ENCODE results near the gene GPRIN2. TPM values are rescaled to one million over a fixed set of nuclear protein-coding genes. Genes with fewer than 3 reads are reported as not detected.
"Not testable (repeated sequence)": the region's sequence is repeated elsewhere in the genome, so short reads cannot be mapped to it uniquely, and the experiment has no call there.

Gene GPRIN2
- not detected for total RNA-seq
- long read RNA-seq: 0 reads

- DNase-seq (ENCODE audit: low spot score): peak; percentile 72
- intact Hi-C loops (cut with DNase I): no loop called here
Observed at GRCh38 chr10:46556515-46557318, at the start of gene GPRIN2. Gene GPRIN2, minus strand, starts transcription at chr10:46556658. Its CDS starts 5,922 bp downstream, at chr10:46550736.

DNA sequence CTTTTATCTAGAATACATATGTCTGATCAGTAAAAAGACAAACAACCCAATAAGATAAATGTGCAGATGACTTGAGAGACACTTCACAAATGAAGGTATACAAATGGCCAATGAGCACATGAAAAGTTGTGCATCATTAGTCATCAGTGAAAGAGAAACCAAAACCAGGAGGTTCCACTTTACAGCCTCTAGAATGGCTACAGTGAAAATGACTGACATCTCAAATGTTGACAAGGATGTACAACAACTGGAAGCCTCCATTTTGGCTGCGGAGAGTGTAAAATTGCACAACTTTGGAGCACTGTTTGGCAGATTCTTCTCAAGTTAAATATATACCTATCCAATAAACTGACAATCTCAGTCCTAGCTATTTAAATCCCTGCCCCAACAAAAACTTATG, 44.1 kb upstream of the GPRIN2 start:
- DNase-seq (ENCODE audit: low spot score); intact Hi-C loops (cut with DNase I): not testable (repeated sequence)

- DNase-seq (ENCODE audit: low spot score): peak; percentile 64
- intact Hi-C loops (cut with DNase I): not testable (repeated sequence)
Observed at GRCh38 chr10:46597616-46598246, 41.3 kb upstream of the GPRIN2 start.

- intact Hi-C loops (cut with DNase I): not testable (repeated sequence)
- peak; percentile 55 for DNase-seq (ENCODE audit: low spot score)
Observed at GRCh38 chr10:46596570-46596969, 40.1 kb upstream of the GPRIN2 start.

GRCh38 chr10:46594453-46595063, 38.1 kb upstream of the GPRIN2 start:
- intact Hi-C loops (cut with DNase I); DNase-seq (ENCODE audit: low spot score): not testable (repeated sequence)

DNA sequence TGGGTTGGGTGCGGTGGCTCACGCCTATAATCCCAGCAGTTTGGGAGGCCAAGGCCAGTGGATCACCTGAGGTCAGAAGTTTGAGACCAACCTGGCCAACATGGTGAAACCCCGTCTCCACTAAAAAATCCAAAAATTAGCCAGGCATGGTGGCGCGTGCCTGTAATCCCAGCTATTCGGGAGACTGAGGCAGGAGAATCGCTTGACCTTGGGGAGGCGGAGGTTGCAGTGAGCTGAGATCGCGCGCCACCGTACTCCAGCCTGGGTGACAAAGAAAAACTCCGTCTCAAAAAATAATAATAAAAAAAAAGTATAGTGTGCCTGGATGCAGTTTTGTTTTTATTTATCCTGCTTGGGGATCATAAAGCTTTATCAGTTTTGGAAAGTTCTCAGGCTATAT, 36.8 kb upstream of the GPRIN2 start:
- peak; percentile 46 for DNase-seq (ENCODE audit: low spot score)
- intact Hi-C loops (cut with DNase I): not testable (repeated sequence)

DNA sequence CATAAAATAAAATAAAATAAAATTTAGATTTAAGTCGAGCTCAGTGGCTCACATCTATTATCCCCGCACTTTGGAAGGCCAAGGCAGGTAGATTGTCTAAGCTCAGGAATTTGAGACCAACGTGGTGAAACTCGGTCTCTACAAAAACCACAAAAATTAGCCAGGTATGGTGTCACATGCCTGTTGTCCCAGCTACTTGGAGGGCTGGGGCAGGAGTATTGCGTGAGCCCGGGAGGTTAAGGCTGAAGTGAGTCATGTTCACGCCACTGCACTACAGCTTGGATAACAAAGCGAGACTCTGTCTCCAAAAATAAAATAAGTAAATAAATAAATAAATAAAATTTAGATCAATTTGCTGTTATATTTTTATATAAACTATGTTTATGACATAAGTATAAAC, 34.6 kb upstream of the GPRIN2 start:
- DNase-seq (ENCODE audit: low spot score); intact Hi-C loops (cut with DNase I): not testable (repeated sequence)

GRCh38 chr10:46589589-46589988, 33.1 kb upstream of the GPRIN2 start:
- intact Hi-C loops (cut with DNase I); DNase-seq (ENCODE audit: low spot score): not testable (repeated sequence)

DNA sequence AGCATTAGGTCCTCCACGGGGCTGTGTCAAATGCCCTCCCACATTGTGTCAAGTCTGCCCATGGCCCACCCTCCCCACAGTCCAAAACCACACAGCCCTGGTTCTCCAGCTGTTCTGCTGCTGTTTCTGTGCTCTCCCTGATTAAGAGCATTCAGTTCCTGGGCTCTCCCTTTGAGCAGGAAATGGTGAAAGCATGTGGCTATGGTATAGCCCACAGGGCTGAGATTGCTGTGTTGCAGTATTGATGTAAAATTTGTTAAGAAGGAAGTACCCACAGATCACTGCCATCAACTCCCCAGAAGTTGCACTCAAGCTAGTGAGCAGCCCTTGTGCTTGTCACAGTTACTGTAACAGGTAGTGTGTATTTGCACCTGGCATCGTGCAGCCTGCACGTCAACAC, 31.8 kb upstream of the GPRIN2 start:
- not testable (repeated sequence) for DNase-seq (ENCODE audit: low spot score)

DNA sequence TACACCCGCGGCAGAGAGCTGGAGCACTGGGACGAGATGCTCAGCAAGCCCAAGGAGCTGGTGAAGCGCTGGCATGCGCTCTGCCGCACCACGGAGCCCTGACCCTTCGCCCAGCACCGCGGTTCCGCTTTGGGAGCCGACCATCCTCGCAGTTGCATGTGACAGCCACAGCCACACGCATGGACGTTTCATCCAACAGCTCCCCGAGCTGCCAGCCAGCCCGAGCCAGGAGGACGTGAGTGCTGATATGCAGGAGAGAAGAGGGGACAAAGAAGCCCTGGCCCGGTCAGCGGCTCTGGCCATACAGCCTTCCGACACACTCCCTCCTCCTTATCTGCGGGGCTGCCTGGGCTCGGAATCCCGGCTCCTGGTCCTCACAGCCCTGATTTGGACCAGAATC, 31.1 kb upstream of the GPRIN2 start:
- intact Hi-C loops (cut with DNase I); DNase-seq (ENCODE audit: low spot score): not testable (repeated sequence)

More for the DNA sequence above, 31.8 kb upstream of the GPRIN2 start:
- intact Hi-C loops (cut with DNase I): not testable (repeated sequence)

GRCh38 chr10:46585246-46585645, 28.8 kb upstream of the GPRIN2 start:
- DNase-seq (ENCODE audit: low spot score); intact Hi-C loops (cut with DNase I): not testable (repeated sequence)

DNA sequence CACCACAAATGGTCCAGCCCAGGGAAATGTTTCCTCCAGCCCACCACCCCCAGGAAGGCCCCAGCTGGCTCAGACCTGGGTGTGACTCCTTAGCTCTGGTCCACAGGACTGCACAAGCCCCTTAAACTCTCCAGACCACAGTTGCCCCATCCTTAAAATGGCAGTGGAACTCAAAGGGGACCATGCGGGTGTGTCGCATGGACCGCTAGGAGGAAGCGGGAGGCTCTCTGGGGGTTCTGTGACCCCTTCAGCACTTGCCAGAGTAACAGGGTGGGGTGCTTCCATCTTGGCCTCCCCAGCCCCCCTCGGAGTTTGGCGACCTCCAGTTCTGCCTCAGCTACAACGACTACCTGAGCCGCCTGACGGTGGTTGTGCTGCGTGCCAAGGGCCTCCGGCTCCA, 27.7 kb upstream of the GPRIN2 start:
- peak; percentile 53 for DNase-seq (ENCODE audit: low spot score)
- intact Hi-C loops (cut with DNase I): not testable (repeated sequence)

- intact Hi-C loops (cut with DNase I); DNase-seq (ENCODE audit: low spot score): not testable (repeated sequence)
Observed at GRCh38 chr10:46582568-46582967, 26.1 kb upstream of the GPRIN2 start.

- intact Hi-C loops (cut with DNase I): not testable (repeated sequence)
Observed at GRCh38 chr10:46581997-46582396, 25.5 kb upstream of the GPRIN2 start.

DNA sequence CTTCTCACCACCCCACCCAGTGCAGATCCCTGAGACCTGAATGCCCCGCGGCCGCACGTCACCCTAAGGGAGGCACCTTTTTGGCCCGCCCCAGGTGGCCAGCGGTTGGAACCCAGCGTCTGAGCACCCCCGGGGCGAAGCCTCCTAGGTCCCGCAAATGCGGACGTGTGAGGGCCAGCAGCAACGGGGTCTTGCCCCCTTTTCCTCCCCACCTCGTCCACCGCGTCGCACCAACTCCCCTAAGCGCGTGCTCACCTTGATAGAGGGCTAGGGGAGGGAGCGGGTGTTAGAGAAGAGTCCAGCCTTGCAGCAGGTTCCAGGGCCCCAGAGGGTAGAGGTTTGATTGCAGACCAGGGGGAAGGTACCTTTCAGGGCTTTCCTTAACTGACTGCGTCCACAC, 22.9 kb upstream of the GPRIN2 start:
- DNase-seq (ENCODE audit: low spot score); intact Hi-C loops (cut with DNase I): not testable (repeated sequence)

More at GRCh38 chr10:46581997-46582396, 25.5 kb upstream of the GPRIN2 start:
- peak; percentile 41 for DNase-seq (ENCODE audit: low spot score)

DNA sequence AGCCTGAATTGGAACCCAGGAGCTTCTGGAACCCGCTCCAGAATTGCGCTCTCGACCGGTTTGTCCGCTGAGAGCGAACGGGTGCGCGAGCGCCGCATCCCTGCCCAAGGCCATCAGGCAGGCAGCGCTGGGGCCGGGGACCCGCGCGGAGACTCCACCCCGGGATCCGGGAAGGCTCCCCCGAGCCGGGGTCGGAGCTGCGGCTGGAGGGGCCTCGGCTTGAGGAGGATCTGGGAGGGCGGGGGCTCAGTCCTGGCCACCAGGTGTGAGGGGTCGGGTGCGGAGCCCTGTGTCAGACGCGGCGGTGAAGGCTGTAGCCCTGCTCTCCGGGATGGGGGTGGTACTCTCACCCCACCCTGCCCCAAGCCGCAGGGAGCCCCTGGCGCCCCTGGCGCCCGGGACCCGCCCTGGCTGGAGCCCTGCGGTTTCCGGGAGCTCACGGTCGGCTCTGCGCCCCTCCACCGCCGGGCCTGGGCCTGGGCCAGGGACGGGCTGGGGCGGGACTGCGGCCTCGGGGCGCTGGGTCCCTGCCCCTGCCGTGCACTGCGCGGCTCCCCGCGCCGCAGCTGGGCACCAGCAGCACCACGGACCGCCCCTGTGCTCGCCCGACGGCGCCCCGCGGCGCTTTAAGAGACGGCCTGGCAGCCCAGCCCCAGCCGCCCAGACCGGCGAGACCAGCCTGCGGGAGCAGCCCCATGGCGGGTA, 22.2 kb upstream of the GPRIN2 start, which contains the start of gene SYT15:
Gene SYT15, plus strand, starts transcription at position 655 of the 705 bp plus-strand sequence. Its CDS starts 41 bp downstream, at position 696.
- DNase-seq (ENCODE audit: low spot score); intact Hi-C loops (cut with DNase I): not testable (repeated sequence)

DNA sequence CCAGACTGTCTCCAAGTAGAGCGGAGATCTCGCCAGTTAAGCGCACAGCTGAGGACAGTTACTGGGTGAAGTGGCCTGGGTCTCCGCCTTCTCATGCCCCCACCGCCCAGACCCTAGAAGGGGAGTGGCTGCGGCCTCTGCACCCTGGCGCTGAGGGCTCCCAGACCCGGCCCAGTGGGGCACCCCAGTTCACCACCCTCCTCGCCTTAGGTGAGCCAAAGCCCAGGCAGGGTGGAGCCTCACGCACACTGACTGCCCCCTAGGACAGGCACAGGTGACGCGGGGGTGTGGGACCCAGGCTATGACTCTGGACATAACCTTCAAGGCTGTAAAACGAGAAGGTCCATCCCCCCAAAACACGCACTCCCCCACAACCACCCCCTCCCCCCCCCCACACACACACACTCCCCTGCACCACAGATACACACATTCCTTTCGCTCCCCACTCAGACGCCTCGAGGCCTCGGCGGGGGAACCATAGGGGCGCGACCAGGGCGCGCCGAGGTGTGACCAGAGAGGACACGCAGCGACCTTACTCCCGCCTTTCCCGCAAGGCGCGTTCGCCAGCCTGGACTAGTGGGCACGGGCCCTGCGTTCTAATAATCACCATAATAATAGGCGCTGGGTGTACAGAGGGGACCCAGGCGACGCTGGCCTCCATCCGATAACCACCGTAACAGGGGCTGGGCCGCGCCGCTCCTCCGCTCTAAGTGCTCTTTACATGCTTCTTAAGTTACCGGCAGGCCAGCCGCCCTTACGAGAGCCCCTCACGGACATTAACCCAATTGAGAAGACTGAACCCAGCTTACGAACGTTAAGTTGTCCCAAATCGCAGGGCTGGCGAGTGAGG, 21.4 kb upstream of the GPRIN2 start:
- intact Hi-C loops (cut with DNase I); DNase-seq (ENCODE audit: low spot score): not testable (repeated sequence)

GRCh38 chr10:46573884-46574283, 17.4 kb upstream of the GPRIN2 start:
- DNase-seq (ENCODE audit: low spot score); intact Hi-C loops (cut with DNase I): not testable (repeated sequence)

- DNase-seq (ENCODE audit: low spot score); intact Hi-C loops (cut with DNase I): not testable (repeated sequence)
Observed at GRCh38 chr10:46573314-46573713, 16.9 kb upstream of the GPRIN2 start.

Data from cardiac septum (tissue), 1 donor.